Activated effector memory CD4-positive, alpha-beta T cell treated with anti-CD3 and anti-CD28 coated beads, Interleukin-2, amount 50 U/mL, for 16 hours (primary cell): ENCODE measurements around the gene GOLPH3.
"Not testable (repeated sequence)": the region's sequence is repeated elsewhere in the genome, so short reads cannot be mapped to it uniquely, and the experiment has no call there.

Experiments
- DNase-seq: peaks from one replicate; pipeline ENCODE4 v3.0.0-alpha.2; 2020

GOLPH3 gene

GRCh38 chr5:32132757-32133156 is 41.4 kb downstream of the GOLPH3 start:
- no peak for DNase-seq

GRCh38 chr5:32131604-32132003 is 42.5 kb downstream of the GOLPH3 start:
- no peak for DNase-seq

- no peak for DNase-seq
These were observed 43.3 kb downstream of the GOLPH3 start for GRCh38 chr5:32130865-32131264.

DNA sequence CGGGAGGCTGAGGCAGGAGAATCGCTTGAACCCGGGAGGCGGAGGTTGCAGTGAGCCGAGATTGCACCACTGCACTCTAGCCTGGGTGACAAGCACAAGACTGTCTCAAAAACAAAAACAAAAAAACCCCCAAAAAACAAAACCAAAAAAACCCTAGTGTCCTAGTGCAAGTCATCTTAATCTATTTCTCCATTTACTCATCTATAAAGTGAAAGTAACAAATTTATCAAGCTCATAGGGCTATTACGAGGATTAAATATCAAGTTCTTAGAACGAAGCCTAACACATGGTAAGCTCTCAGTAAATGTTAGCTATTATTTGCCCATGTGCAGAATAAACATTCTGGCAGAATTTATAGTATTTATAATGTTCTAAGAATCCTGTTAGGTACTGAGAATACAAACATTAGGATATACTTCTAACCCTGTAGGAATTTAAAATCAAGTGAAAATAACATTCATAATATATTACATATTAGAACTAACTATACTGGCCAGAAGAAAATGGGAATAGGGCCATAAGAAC is 45.0 kb downstream of the GOLPH3 start:
- DNase-seq = no peak

- DNase-seq = no peak
These were observed 46.4 kb downstream of the GOLPH3 start for GRCh38 chr5:32127711-32128110.

GRCh38 chr5:32126691-32127090 is 47.4 kb downstream of the GOLPH3 start:
- no peak for DNase-seq

- DNase-seq = no peak
These were observed 50.0 kb downstream of the GOLPH3 start for GRCh38 chr5:32123889-32124676.

DNA sequence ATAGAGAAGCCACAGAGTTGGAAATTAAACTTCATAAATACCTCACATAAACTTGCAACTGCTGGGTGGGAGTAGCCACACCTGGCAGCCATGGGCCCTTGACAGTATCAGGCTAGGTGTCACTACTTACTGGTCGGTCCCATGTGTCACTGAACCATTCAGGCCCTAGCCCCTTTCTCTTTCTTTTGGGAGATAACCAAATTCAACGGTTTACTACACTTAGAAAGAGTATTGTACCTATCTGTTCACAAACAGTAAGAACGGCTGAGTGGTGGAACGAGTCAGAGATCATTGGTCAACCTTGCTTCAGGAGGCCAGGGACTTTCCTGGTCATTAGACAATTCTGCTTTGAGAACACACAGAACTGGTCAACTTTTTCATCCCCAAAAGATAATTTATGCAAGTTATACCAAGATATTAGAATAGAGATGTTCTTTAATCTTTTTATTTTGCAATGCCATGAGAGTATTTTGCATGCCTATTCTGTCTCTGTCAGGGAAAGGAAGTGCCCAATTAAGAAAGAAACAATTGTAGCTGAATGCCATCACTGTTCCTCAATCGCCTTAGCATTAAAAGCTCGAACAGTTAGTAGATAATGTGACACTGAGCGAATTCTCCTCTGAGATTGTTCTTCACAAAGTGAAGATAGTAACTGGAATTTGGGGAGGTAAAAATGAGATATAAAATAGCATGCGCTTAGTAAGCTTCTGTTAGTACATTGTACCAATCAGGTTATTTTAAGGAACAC is 50.9 kb downstream of the GOLPH3 start:
- no peak for DNase-seq

DNA sequence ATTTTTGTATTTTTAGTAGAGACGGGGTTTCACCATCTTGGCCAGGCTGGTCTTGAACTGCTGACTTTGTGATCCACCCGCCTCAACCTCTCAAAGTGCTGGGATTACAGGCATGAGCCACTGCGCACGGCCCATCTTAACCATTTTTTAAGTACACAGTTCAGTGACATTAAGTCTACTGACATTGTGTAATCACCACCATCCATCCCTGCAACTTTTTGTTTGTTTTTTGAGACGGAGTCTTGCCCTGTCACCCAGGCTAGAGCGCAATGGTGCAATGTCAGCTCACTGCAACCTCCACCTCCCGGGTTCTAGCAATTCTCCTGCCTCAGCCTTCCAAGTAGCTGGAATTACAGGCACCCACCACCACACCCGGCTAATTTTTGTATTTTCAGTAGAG is 55.2 kb downstream of the GOLPH3 start:
- not testable (repeated sequence) for DNase-seq

DNA sequence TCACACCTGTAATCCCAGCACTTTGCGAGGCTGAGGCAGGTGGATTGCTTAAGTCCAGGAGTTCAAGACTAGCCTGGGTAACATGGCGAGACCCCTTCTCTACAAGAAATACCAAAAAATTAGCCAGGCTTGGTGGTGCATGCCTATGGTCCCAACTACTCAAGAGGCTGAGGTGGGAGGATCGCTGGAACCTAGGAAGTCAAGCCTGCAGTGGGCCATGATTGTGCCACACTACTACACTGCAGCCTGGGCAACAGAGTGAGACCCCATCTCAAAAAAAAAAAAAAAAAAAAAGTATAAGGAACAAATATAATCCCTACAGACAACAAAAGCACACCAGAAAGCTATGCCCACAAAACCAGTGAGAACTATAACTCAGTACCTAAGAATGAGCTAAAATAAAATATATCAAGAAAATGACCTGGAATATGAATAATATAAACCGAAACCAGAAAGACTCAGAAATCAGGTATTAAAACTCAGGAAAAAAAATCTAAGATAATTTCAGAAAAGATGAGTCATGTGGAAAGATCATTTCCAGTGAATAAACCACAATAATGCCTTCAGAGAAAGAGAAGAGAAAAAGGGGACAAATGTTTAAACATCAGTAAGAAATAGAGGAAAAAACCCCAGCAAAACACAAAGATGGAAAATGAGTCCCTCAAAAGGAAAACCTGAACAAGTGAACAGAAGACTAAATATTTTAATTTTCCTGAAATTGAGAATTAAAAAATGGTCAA is 57.4 kb downstream of the GOLPH3 start:
- no peak for DNase-seq

DNA sequence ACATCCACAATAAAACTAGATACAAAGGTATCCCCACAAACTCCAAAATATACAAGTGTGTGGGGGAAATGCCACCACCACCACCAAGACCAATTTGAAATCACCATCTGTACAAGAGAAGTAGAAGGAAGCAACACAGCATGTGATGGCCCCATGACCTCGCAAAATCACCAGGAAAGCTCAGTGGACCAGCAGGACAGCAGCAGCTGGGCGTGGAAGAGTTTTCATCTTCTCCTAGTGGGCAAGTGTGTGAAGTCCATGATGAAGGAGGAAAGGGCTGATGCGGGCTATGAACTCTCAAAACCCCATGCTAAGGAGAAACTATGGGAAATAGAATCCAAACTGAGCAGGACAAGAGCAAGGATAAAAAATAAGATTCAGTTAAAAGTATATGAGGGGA is 58.1 kb downstream of the GOLPH3 start:
- no peak for DNase-seq

GRCh38 chr5:32110111-32110696 is 63.9 kb downstream of the GOLPH3 start:
- DNase-seq = no peak

- DNase-seq = no peak
These were observed 64.9 kb downstream of the GOLPH3 start for GRCh38 chr5:32109236-32109635.

- DNase-seq = no peak
These were observed 66.0 kb downstream of the GOLPH3 start for GRCh38 chr5:32108167-32108566.

DNA sequence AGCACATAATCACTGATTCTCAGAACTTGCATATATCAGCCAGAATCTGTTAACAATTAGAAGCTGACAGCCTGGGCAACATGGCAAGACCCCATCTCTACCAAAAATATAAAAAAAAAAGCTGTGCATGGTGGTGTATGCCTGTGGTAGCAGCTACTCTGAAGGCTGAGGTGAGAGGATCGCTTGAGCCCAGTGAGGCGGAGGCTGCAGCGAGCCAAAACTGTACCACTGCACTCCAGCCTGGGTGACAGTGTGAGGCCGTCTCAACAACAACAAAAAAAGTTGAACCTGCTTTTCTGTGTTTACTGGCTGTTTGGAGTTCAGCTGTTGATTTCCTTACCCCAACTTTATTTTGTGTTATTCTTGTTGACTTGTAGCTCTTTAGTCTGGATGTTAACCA is 66.8 kb downstream of the GOLPH3 start:
- no peak for DNase-seq

GRCh38 chr5:32103521-32103920 is 70.6 kb downstream of the GOLPH3 start:
- DNase-seq = no peak

DNA sequence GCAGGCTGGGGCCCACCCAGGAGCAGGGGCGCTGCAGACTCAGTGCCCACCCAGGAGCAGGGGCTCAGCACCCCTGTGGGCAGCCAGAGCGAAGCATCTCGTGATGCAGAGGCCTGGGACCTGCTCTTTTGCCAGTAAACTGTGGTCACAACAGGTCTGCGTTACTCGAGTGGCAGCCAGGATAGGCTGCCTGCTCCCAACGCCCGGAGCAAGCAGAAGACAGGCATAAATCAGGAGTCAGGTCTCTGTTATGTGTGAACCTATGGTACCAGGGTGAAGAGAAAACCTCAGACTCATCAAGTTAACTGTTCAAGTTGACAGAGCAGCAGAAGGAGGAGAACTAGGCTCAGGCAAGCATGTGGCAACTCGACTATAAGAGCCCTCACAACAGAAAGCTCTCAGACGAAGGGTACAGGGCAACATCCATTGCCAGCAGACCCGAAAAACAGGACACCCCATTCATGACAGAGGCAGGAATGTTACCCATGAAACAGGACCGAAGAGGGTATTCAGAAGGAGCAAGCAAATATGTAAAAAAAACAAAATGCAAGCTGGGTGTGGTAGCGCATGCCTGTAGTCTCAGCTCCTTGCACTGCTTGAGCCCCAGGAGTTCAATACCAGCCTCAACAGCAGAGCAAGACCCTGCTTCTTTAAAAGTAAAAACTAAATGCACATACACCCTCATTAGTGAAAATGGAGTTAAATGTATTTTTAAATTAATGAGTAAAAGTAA is 71.7 kb downstream of the GOLPH3 start:
- no peak for DNase-seq

DNA sequence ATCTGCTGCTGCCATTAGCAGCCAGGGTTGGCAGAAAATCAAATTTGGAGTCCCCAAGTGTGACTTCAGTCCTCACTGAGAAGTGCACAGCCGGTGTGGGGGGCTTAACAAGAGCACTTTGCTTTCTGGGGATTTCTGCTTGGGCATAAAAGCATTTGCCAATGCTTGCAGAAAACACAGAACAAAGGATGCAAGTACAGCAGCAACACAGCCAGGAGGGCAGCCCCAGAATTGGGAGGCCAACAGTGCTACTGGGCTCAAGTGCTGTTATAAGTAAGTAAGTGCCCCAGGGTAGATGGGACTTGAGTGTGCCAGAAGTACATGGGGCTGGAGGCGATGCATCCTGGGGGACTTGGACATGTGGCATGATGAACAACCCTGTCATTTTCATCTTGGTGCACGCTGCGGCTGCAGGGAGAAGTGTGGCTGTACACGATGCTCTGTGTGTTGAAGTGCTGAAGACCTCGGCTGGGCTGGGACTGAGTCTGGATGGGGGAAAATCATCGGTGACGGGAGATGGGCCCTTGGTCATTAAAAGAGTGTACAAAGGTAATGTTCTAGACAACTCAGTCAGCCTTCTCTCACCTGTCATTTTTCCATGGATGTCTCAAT is 73.3 kb downstream of the GOLPH3 start:
- no peak for DNase-seq

GRCh38 chr5:32100230-32100629 is 73.9 kb downstream of the GOLPH3 start:
- no peak for DNase-seq

DNA sequence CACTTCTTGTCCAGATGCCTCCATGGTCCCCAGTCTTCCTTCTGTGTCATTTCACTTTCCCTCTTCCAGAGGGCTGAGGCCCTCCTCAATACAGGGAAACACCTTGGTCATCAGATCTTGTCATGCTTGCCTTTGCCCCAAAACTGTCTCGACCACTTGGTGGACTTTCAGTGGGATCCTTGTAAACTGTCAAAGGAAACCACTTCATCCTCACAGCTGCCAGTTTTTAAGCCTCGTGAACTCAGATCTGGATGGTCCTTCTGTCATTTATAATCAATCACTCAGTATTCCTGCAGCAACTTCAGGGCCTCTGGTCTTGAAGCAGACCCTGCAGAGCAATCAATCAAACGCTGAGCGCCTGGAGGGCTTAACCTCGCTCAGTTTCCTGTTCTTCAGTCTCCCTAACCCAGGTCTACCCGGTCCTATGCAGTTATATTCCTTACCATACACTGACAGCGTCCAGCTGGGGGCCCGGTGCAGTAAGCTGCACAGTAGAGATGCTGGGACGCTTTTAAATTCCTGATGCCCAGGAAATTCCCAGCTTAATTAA is 74.6 kb downstream of the GOLPH3 start:
- DNase-seq = no peak

DNA sequence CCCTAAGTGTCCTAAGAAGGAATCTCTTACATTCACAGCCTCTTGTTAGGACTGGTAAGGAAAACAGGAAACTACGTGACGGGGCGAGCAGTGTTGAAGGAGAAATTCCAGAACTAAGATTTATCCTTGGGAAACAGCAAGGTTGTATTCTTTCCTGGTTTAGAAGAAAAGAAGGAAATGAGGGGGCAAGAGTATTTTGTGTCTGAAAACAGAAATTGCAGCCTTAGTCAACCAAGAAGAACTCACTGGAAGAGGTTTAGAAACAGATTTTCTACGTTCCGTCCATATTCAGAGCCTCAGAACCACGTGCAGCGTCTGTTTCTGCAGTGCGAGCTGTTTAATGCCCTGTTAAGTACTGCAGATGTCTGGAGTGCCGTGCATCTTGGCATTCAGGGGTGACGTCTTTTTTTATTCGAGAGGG is 75.2 kb downstream of the GOLPH3 start:
- no peak for DNase-seq

DNA sequence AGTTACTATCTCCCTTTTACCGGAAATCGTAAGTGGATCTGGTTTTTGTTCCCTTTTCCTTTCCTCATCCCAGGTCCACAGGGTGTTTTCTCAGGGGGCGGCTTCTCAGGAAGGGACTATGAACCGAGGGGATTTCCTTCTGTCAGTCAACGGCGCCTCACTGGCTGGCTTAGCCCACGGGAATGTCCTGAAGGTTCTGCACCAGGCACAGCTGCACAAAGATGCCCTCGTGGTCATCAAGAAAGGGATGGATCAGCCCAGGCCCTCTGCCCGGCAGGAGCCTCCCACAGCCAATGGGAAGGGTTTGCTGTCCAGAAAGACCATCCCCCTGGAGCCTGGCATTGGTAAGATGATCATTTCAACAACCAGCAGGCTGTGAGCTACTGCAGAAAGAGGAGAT is 75.8 kb downstream of the GOLPH3 start:
- DNase-seq = no peak
